Ramos (cell line): ENCODE data around the gene SLC12A7.
"Not testable (repeated sequence)": the region's sequence is repeated elsewhere in the genome, so short reads cannot be mapped to it uniquely, and the experiment has no call there.

Experiments used
- in situ Hi-C: fragments of 300-500 bp; cut with MboI; formaldehyde crosslinking; loops from one replicate; pipeline ENCODE4 v1.14.3; 2022; ENCODE audit warnings: low sequenced_read_pairs; ENCODE audit not compliant: unreplicated experiment

Gene SLC12A7

GRCh38 chr5:1030801-1031271 is 81.0 kb downstream of the SLC12A7 start:
- in situ Hi-C loops = no loop called here

- in situ Hi-C loops = no loop called here
These were observed 81.8 kb downstream of the SLC12A7 start for GRCh38 chr5:1029945-1030625.

- in situ Hi-C loops = no loop called here
These were observed 82.5 kb downstream of the SLC12A7 start for GRCh38 chr5:1029282-1029944.

DNA sequence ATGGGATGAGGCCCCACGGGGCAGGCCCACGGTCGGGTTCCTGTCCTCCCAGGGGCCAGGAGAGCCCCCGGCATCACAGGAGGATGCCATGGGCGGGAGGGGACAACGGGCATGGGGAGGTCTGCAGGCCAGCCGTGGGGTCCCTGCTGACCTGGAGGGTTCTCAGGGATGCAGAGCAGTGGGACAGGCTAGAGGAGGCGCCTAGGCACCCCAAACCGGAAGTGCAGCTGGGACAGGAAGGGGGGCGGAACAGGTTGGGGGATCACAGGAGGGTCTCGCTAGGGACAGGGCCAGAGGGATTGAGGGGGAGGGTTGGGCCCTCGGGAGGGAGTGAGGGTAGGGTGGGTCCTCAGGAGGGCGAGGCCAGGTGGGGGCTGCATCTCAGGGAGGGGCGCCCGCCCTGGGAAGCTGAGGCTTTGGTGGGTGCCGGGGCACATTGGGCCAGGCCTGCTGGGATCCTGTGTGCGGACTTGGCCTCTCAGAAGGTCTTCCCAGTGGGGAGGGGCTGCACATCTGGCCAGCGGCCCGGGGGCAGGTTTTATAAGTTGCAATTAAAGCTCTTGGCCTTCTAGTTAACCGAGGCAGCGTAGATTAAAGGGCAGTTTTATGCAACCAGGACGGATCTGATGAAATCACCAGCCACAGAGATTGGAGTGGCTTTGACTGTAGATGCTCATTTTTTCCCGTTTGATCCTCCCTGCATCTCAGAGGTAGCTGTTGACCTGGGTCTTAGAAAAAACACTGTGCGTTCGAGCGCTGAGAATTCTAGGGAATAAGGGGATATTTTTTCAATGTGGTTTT is 83.2 kb downstream of the SLC12A7 start:
- in situ Hi-C loops = no loop called here

- in situ Hi-C loops = no loop called here
These were observed 84.0 kb downstream of the SLC12A7 start for GRCh38 chr5:1027631-1028441.

DNA sequence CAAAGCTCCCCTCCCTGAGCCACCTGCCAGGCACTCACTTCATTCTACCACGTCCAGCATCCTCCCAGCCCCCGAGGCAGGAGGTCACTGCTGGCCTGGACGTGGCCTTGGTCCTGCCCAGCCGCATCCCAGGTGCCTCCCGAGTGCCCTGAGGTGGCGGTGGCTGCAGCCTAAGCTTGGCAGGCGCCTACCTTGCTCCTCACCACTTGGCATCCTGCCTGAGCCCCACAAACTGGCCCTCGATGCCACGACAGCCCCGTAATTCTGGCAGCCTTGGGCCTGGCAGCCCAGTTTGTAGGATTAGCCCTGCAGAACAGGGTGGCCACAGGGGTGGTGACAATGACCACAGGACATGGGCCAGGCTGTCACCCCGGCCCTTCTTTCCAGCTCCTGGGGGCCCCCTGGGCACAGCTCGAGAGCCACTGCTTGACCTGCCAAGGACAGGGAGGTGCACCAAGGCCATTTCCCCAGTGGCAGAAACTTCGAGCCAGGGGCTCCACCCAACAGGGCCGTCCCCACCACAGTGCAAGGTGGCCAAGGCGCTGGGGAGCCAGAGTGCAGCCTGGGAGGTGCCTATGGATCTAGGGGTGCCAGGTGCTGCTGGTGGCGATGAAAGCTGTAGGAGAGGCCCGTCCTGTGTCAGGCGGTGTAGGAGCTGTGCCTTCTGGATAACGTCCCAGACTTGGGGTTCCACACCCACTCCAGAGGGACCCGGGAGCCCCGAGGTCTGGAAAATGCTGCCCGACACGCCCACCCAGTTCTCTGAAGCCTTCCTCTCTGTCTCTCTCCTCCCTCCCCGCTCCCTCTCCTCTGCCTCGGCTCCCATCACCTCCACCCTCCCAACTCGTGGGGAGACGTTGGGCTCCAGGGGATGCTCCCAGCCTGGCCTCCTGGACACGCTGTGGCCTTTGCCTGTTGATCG is 84.9 kb downstream of the SLC12A7 start:
- in situ Hi-C loops = no loop called here

DNA sequence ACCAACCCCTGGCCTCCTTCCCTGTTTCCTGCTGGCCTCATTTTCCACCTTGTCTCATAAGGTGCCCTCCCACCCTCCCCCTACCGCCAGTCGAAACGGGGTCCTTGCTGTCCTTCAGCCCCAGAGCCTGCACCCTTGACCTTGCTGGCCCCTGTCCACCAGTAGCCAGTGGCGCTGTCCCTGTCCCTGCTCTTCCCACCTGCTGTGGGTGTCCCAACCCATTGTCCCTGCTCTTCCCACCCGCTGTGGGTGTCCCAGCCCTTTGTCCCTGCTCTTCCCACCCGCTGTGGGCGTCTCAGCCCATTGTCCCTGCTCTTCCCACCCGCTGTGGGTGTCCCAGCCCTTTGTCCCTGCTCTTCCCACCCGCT is 89.9 kb downstream of the SLC12A7 start:
- in situ Hi-C loops = not testable (repeated sequence)

- in situ Hi-C loops = no loop called here
These were observed 90.5 kb downstream of the SLC12A7 start for GRCh38 chr5:1021136-1021968.

- in situ Hi-C loops = no loop called here
These were observed 91.4 kb downstream of the SLC12A7 start for GRCh38 chr5:1020452-1020961.

DNA sequence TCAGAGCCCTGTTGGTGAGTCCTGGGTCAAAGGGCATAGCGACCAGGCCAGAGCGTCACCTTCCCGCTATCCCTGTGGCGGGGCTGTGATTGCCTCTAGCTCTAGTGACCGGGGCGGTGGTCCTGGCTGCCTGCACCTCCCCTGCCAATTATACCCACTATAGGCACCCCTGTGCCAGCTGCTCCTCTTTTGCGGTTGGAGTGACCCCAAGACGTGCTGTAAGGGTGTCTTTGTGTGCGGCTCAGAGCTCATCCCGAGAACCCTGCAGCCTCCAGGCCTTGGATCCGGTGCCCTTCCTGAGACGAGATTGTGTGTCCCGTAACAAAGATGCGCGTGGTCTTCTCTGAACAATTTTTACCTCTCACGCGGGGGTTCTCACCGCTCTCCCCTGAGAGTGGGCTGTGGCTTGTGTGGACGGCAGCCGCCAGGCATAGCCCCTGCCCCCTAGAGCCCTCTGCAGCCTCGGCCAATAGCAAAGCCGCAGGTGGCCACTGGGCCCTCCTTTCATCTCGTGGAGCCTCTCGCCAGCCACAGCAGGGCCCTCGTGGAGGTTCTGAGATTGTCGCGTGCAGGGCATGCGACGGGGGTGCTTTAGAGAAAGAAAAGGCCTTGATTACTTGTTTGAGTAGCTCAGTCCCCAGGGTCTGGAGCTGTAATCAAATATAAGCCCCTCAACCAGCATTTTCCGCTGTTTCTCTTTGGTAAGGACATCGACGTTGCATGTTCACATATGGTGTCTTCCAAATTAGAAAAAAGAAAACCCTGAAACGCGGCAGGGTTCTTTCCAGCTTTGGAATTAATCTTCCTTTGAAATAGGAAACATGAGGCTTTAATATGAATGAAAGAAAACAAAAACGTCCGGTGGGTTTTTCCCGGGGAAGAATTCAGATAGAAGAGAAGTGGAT is 92.6 kb downstream of the SLC12A7 start:
- in situ Hi-C loops = no loop called here

GRCh38 chr5:1018596-1018995 is 93.3 kb downstream of the SLC12A7 start:
- in situ Hi-C loops = no loop called here

- in situ Hi-C loops = no loop called here
These were observed 94.0 kb downstream of the SLC12A7 start for GRCh38 chr5:1017691-1018455.

- in situ Hi-C loops = no loop called here
These were observed 94.8 kb downstream of the SLC12A7 start for GRCh38 chr5:1017056-1017455.

- in situ Hi-C loops = no loop called here
These were observed 95.4 kb downstream of the SLC12A7 start for GRCh38 chr5:1016476-1016875.

- in situ Hi-C loops = no loop called here
These were observed 95.8 kb downstream of the SLC12A7 start for GRCh38 chr5:1016036-1016435.

DNA sequence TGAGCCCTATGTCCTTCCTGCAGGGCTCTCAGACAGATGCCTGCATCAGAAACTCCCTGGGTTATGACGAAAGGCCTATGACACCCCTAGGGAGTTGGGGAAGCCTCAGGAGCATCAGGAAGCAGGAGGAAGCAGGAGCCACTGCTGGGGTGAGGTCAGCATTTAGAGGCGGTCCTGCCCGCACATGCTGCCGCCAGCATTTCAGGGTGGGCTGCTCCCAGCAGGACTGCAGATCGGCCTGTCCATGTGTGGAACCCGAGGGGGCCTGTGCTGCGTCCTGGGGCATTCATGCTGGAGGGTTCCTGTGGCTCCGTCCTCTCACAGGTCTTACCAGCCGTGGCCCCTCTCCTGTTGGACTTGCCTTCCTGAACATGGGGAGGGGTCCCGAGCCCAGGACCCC is 96.4 kb downstream of the SLC12A7 start:
- in situ Hi-C loops = no loop called here
